Hepatocyte (in vitro differentiated cells): ENCODE measurements around the gene ABCB10.

ENCODE experiments used
- EZH2 ChIP-seq: fragments of 200-600 bp; sonication (generic); IDR thresholded peaks from 2 replicates; pipeline ENCODE4 v1.6.1; 2016; ENCODE audit warnings: antibody characterized with exemption, mild to moderate bottlenecking, borderline replicate concordance
- TF ChIP-seq, protein P1 (sequence below): fragments of 200-600 bp; sonication (generic); IDR thresholded peaks from 2 replicates; pipeline ENCODE4 v1.5.1; 2016; ENCODE audit warnings: antibody characterized with exemption, mild to moderate bottlenecking; ENCODE audit not compliant: poor library complexity

DNA sequence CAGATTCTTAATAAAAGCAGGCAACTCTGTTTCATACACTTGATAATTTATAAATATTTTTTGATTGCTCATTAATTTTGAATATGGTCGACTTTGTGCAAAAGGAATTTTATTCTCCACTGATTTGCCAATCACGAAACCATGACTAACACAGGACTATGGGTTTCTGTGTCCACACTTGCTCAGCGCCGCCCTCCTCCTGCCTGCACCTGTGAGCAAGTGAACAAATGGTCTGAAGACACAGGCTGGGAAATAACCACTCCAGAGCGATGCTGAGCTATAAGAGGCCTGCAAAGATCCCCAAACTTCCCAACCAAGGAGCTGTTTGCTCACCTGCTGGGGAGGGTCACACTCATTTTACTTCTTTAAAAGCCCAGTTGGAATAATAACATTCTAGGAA lies 19.6 kb downstream of the ABCB10 start:
- no peak for TF ChIP-seq EZH2
- TF ChIP-seq, protein P1, sequence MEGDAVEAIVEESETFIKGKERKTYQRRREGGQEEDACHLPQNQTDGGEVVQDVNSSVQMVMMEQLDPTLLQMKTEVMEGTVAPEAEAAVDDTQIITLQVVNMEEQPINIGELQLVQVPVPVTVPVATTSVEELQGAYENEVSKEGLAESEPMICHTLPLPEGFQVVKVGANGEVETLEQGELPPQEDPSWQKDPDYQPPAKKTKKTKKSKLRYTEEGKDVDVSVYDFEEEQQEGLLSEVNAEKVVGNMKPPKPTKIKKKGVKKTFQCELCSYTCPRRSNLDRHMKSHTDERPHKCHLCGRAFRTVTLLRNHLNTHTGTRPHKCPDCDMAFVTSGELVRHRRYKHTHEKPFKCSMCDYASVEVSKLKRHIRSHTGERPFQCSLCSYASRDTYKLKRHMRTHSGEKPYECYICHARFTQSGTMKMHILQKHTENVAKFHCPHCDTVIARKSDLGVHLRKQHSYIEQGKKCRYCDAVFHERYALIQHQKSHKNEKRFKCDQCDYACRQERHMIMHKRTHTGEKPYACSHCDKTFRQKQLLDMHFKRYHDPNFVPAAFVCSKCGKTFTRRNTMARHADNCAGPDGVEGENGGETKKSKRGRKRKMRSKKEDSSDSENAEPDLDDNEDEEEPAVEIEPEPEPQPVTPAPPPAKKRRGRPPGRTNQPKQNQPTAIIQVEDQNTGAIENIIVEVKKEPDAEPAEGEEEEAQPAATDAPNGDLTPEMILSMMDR: no peak
